HG03354 (cell line): ENCODE results near the gene CHRNA1.

Source experiments
- ATAC-seq: cut with Tn5 transposase; IDR thresholded peaks from one replicate; pipeline ENCODE4 v1.9.1; 2021; ENCODE audit warnings: mild to moderate bottlenecking; ENCODE audit not compliant: unreplicated experiment, poor library complexity, severe bottlenecking

Gene CHRNA1

DNA sequence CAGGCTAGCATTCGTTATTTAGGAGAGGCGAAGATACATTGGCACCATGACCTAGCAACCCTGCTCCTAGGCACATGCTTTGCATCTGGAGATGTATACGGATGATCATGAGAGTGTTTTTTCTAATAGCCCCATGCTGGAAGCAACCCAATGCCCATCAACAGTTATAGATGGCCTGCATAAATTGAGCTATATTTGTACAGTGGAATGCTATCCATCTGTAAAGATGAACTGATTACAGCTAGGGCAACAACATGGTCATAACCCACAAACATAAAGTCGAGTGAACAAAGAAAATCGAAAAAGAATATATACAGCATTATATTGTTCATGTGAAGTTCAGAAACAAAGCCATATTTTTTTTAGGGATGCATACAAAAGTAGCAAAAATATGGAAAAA lies 20.6 kb upstream of the CHRNA1 start:
- no peak for ATAC-seq

DNA sequence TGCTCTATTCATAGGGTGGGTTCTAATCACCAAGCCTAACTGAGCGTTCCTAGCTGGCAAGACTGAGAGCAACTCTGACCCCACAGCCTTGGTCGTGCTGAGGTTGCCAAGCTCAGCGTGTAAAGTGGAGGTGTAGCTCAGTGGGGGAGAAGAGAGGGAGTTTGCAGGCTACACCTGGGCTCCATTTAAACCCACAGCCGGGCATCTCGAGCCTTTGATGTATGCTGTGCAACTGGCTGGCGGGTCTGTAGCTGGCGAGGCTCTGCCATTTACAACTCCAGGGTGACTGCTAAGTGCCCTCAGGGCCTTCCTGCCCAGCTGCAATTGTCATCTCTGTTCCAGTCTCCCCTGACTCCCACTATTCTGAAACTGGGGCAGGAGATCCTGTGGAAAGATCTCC lies 20.0 kb upstream of the CHRNA1 start:
- no peak for ATAC-seq

DNA sequence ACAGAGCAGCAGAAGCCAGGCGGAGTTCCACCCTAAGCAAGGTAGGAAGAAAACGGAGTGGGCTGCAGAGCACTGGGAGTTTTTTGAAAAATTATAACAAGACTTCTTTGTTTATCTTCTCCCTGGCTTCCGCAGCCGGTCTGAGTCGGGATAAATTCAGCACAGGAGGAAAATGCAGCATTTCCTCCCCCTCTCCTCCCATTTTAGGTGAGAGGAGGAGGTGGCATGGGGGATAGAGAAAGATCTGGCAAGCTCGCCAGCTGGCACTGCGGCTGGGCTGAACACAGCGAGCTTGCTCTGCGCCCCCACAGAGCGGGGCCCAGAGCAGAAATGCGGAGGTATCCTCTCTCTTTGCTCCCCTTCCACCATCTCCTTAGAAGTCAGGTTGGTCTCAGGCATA lies 17.7 kb upstream of the CHRNA1 start:
- no peak for ATAC-seq

DNA sequence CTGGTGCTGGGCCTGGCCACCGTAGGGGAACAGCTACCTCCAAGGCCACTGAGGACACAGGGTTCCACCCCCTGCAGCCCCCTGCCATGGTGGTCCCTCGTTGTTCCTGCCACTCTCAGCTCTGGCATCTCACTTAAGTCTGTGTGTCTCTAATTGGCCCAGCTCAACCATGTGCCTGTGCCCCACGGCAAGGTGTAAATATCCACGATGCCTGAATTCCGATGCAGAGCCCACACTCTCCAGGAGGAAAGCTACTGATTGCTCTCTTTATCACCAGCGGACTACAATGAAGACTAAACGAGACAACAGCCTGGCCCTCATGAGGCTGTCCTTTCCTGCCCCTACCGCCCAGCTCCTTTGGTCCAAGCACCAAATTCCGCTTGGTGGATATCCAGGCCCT lies 17.0 kb upstream of the CHRNA1 start:
- no peak for ATAC-seq

DNA sequence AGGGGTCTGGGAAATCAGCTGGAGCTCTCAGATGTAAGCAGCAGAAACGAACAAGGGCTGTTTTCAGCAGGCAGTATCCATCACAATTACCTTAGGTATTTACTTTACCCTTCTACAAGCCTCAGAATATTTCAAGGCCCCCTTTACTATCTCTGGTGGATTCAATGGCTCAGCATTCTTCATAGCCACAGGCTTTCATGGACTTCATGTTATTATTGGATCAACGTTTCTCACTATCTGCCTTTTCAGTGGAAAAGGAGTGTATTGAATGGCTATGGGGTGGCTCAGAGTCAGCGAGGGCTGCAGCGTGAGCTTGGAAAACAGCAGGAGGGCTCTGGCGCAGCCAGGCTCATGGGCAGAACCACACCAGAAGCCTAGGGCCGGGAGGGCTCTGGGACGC lies 16.6 kb upstream of the CHRNA1 start:
- no peak for ATAC-seq

DNA sequence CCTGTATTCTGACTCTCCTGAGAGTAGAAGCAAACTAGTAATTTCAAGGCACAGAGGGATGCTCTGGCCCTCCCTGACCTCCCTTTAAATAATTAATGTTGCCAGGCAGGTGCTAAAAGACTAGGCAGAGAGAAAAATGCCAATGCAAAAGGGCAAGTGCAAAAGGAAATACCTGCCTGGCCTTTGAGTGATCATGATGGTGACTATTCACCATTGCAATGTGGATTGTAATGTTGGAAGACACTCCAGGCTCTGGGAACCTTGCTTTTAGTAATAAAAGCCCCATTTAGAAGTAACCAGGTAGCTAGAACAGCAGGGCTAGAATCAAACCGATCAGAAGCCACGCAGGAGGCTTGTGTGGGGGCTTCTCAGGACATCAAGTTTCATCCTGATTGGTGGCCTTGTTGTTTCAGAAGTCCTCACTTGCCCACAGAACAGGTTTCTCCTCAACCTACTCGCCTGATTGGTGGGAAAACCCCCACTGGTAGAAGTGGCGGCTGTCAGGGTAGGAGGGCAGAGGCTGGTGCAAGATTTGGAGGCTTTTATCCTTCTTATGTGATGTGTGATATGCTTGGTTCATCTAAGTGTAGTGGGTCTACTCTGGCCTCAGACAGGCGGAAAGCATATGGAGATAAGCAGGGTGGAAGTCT lies 16.0 kb upstream of the CHRNA1 start:
- ATAC-seq = no peak

DNA sequence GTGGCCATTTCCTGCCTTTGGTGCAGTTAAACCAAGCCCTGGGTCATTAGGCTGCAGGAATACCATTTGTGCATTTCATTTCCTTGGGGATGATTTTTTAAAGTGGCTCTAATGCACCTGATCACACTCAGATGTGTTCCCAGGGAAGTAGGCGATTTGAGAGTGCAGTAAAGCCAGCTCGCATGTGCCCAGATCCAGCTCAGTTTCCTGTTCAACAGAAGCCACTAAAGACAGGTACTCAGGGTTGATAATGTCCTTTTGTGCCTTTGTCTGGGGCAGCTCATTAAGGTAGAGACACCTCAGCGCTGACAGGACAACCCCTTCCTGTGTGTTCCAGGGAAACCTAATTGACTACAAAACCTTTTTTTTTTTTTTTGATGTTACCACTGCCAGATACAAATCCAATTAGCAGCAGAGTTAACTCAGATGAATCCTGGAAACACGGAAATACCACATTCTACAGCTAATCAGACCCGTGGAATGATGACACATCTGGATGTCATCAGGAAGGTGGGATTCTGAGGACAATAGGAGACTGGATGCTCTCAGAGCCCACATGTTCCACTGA lies 15.2 kb upstream of the CHRNA1 start:
- no peak for ATAC-seq

DNA sequence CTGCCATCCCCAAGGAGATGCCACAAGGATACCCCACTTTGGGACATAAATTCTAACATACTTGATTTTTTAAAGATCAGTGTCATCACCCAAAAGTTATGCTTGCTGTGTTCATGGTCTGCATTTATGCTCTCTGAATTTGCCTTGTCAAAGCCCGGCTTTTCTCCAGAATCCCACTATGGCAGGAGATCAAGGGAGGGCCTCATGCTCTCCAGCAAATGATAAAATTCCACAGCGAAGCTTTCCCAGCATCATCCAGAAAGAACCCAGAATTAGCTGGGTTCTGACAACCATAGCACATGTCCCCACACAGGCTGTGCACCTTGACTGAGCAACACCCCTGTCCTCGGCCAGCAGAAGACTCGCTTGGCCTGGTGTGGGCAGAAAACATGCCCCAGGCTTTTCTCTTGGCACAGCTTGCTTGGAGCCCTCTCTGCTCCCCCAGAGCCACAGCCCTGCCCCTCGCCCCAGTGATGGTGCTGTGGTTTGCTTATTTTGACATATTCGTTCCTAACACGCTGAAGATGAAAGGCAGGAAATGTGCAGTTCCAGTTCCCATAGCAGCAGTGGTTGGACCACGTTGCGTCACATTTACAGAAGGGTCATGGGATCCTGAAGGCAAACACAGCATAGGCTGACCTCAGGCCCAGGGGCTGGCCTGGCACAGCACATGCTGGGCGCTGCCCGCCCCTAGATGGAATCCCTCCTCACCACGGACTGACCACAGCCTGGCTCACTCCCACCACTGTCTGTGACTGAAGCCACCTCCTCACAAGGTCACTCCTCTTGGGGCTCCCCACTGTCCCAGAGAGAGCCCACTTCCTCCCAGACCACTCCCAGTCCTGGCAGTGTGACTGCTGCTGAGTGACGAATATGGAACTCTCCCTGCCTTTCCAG lies 14.1 kb upstream of the CHRNA1 start:
- peak; percentile 60 for ATAC-seq

DNA sequence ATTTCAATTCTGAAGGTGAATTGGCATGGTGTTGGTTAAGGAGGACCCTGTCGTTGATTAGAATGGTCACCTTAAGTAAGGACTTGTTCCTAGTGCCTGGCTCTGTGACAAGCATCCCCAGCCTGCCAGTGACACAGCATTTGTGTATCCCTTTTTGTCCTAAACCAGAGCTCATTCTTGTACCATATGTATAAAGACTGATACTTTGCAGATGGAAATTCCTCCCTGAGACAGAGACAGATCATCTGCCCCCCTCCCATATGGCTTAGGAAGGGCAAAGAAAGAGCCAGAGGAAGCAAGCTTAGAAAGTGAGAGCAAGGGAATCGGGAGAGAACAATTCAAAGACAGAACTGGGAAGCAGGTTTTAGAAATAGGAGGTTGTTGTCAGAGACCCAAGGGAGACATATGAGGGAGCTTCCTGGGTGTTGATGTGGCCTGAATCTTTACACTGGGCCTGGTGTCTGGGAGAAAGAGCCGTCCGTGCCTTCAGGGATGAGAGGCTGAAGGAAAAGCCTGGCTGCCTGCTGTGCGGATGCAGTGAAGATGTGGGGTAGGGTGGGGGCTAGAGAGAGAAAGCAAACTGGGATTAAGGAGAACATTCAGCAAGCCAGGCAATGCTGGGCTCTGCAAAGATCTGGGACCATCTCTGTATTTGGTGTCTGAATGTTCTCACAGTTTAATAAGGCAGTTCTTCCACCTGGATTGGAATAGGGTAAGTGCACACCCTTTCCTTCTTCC lies 13.2 kb upstream of the CHRNA1 start:
- ATAC-seq = no peak

DNA sequence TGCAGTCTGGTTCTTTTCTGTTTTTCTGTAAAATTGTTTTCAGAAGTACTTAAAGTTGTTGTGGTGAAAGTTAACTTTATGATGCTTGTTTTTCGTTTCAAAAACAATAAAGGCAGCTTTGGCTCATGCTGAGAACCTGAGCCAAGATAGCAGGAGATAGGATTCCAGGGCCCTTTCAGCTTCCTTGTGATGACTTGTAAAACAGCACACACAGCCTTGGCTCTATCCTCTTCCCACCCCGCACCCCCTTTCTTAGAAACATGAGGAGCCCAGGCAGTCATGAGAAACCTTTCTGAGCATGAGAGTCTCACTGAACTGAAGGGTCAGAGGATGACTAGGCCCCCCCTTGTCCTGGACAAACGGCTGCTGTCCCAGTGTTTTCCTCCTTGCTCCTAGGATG lies 12.4 kb upstream of the CHRNA1 start:
- no peak for ATAC-seq

DNA sequence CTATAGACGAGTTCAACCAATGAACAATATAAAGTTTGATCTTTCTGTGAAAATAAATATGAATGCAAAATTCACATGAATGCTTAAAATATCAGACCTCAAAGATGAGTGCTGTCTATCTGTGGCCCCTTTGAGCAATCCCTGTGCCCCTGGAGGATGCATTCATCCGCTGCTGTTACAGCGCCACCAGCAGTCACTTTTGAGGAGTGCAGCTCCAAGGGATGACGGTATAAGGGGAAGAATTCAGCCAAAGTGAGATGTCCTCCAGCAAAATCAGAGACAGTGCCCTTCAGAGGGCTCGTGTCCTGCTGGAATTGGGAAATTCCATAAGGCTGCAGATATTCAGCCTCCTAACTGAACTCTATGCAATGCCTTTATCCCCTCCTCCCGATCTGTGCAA lies 12.0 kb upstream of the CHRNA1 start:
- no peak for ATAC-seq

DNA sequence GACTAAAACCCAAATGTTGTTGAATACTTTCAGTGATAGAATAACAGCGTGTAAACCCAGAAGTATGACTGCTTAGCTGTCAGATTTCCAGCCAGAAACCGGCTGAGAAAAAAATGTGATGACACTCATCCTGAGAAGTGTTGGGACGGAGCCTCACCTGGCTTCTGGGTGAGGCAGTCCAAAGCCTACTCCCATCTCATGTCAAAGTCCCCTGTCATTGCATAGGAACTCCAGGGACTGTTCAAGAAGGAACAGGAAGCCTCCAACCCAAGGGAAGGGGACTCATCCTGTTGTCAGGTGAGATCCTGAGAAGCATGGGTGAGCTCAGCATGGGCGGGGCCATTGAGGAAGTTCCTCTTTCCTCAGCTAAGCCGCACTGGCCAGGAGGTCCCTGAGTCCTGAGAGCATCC lies 11.3 kb upstream of the CHRNA1 start:
- no peak for ATAC-seq

DNA sequence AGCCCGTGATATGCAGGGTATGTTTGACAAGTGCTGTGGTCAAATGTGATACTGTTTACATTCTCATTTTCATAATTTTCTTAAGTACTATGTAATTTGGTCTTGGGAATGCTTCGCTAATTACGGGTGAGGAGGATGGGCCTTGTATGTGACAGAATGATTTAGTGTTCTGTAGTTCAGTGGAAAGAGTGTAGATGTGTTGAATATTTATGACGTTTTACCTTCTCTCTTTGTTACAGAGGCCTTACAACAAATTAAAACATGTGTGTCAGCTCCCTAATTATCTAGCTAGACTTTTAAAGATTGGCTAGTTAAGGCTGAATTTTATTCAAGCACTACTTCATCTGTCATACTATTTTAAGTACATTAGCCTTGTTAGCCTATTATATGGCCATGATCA lies 10.6 kb upstream of the CHRNA1 start:
- ATAC-seq = no peak

DNA sequence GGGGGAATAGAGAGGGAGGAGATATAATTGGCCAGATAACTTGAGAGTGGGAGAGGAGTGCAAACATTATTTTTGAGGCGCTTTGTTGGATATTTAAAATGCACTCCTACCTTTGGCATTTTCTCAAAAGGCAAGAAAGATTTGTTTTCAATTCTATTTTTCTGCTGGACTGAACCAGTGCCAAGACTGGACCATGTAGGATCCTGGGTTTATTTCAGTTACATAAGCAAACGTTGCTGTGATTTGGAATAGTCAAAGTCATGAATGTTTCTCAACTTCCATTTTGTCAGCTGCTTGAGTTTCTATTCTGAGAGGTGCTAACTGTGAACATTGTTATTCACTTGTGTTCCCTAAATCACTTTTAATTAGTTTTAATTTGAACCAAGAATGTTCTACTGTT lies 8.9 kb upstream of the CHRNA1 start:
- ATAC-seq = no peak

DNA sequence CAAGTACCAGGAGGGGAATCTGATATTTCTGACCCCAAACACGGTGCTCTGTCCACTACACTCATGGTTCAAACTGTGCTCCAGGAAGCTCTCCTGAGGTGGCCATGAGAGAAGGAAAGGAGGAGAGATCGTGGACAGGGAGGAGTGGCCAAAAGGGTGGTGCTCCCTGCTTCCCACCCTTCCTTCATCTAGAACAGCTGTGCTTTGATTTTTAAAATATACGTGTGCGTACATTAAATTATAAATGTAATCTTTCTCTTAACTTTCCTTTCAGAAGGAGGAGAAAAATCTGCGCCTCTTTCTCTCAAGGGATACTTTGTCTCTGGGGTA lies 8.2 kb upstream of the CHRNA1 start:
- no peak for ATAC-seq

DNA sequence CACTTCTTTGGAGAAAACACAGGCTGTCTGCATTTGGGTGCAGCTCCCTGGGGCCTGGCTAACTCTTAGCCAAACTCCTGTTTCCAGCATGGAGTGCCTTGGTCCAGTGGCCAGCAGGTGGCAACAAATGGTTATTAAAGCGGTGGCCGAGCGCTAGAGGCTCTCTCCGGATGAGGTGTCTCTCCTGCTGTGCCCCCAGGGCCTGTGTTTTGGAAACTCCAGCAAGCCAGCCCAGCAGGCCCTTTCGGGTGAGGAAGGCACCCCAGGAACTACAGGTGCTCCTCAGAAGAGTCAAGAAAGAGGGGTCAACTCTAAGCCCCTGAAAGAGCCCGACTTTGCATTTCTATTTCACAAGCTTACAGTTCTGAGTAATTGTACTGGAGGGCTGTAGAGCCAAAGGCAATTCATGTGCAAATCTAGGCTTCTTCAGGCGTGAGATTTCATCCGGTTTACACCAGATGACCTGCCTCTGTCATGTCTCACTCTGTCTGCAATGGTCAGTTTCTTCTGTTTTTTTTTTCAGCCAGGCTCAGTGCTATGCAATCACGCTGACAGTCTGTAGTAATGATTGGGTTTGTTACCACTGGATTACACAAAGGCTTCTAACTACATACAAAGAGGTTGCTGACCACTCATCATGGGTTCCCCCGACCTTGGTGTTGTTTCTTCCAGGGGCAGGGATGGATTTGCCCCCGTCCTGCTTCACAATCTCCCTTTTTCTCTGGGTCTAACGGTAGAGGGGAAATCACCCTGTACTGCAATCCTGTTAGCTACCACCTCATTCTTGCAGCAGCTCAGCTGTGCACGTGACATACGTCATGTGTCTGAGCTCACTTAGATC lies 7.6 kb upstream of the CHRNA1 start:
- ATAC-seq = peak; percentile 87

DNA sequence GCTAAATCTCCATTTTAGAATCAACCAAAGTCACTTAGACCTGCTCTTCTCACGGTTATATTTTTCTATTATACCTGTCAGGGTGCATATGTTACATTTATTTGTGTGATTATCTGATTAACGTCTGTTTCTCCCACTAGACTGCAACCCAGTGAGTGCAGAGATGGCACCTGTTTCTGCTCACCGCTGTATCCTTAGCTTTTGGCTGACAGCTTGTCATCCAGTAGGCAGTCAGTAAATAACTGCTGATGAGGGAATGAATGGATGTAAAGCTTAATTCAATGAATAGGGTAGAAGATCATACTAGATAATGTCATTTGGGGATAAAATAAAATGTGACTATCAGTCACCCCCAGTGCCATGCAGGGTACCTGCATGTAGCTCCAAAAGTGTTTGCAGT lies 6.9 kb upstream of the CHRNA1 start:
- ATAC-seq = no peak

DNA sequence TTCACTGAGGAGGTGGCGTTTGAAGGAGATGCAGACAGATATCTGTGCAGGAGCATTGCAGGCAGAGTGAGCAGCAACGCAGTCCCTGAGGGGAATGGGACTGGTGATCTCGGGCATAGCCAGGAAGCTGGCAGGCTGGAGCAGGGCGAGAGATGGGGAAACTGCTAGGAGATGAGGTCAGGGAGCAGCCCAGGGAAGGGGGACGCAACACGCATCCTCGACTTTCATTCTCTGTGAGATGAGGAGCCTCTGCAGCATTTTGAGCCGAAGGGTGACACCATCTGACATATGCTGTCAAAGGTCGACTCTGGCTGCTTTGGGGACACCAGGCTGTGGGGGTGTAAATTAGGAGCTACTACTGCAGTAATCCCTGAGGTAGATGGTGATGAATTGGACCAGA lies 4.3 kb upstream of the CHRNA1 start:
- ATAC-seq = no peak

DNA sequence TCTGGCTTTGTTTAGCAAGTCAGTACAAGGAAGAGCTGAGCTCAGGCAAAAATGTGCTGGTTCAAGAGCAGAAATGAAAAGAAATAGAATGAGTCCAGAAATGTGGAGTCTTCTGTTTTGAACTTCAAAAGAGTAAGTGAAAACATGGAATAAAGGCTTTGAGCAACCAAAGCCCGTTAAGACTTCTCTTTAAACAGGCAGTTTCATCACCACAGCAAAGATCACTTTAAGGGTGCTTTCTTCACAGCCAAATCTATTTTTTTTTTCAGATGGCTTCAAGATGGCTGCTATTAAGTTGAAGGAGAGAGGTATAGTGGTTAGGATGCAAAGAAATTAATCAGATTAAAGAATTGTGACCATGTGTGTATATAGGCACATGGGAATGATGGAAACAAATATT lies 2.0 kb upstream of the CHRNA1 start:
- ATAC-seq = no peak

DNA sequence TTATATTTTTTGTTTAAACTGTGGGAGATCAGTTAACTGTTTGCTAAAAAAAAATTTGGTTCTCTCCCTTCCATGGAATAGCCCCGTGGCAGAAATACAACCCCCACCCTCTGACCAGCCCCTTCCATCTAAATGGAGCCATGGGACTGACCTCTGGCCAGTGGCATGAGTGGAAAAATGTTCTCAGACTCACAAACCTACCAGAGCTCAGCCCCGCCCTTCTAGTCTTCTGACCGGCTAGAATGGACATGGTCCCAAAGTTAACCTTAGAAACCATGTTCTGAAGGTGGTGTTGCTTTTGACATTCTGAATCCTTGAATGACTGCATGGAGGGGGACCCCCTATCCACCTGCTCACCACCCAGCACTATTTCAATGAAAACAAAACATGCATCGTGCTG lies 1.3 kb upstream of the CHRNA1 start:
- ATAC-seq = no peak
